Measurements from ENCODE around the gene RARB.

GRCh38 chr3:25476639-25477038 lies 48.6 kb downstream of the RARB start:
- TF ChIP-seq CTCF (IDR thresholded peaks at IDR 0.05) (no peak), POLR2A (IDR thresholded peaks at IDR 0.05) (no peak)
